HG03442 (cell line): Measurements from ENCODE around the gene SMC3.

Experiments
- ATAC-seq: cut with Tn5 transposase; IDR thresholded peaks from one replicate; pipeline ENCODE4 v1.9.1; 2021; ENCODE audit warnings: mild to moderate bottlenecking, moderate library complexity; ENCODE audit not compliant: unreplicated experiment

SMC3 gene

GRCh38 chr10:110643653-110644597 lies 76.4 kb downstream of the SMC3 start, which contains the start of gene RBM20:
RBM20 (plus strand) TSS chr10:110644336; CDS start chr10:110644455, 119 bp downstream.
- peak; percentile 42 for ATAC-seq

GRCh38 chr10:110644598-110645462 lies 77.3 kb downstream of the SMC3 start:
- ATAC-seq: no peak

- no peak for ATAC-seq
Measured at GRCh38 chr10:110646417-110647135, 79.1 kb downstream of the SMC3 start.

GRCh38 chr10:110647136-110647430 lies 79.6 kb downstream of the SMC3 start:
- ATAC-seq: no peak

- no peak for ATAC-seq
Measured at GRCh38 chr10:110648692-110649346, 81.3 kb downstream of the SMC3 start.

GRCh38 chr10:110649347-110650264 lies 82.1 kb downstream of the SMC3 start:
- ATAC-seq: no peak

GRCh38 chr10:110650265-110650668 lies 82.8 kb downstream of the SMC3 start:
- ATAC-seq: no peak

GRCh38 chr10:110651044-110651958 lies 83.8 kb downstream of the SMC3 start:
- ATAC-seq: peak; percentile 84

- ATAC-seq: no peak
Measured at GRCh38 chr10:110652475-110653118, 85.1 kb downstream of the SMC3 start.
